GM19025 (cell line): ENCODE measurements around the gene KIF4B.

Experiments
- ATAC-seq: cut with Tn5 transposase; IDR thresholded peaks from one replicate; pipeline ENCODE4 v1.9.1; 2021; ENCODE audit warnings: mild to moderate bottlenecking, low read depth, moderate library complexity; ENCODE audit not compliant: unreplicated experiment

The KIF4B gene

DNA sequence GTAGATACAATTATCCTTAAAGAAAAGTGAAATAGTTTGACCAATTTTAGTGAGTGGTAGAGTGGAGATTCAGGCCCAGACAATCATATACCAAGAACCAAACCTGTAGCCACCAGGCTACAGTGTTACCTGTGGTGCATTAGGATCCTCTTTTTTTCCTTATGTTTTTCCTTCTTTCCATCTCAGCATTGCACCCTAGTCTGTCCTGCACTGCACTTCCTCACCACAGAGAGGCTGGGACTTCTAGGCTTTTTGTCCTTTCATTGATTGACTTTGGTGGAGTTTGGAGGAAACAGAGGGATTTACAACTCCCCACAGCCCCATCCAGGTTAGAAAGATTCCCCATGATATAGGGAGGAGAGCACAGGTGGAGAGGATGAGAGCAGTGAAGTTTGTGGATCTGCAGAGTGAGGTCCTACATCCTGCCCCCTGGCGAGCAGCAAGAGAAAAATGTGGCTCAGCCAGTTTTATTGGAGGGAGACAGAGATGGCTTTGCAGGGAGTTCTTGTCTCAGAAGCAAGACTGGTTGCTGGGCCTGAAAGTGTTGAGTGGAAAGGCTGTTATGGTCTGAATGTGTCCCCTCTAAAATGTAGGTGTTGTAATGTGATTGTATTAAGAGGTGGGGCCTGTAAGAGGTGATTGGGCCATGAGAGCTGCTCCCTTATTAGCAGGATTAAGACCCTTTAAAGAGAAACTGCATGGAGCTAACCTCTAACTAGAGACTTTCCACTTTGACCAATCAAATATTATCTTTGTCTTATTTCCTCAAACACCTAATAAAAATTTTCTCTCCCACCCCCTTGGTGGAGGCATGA lies 36.2 kb downstream of the KIF4B start:
- no peak for ATAC-seq

DNA sequence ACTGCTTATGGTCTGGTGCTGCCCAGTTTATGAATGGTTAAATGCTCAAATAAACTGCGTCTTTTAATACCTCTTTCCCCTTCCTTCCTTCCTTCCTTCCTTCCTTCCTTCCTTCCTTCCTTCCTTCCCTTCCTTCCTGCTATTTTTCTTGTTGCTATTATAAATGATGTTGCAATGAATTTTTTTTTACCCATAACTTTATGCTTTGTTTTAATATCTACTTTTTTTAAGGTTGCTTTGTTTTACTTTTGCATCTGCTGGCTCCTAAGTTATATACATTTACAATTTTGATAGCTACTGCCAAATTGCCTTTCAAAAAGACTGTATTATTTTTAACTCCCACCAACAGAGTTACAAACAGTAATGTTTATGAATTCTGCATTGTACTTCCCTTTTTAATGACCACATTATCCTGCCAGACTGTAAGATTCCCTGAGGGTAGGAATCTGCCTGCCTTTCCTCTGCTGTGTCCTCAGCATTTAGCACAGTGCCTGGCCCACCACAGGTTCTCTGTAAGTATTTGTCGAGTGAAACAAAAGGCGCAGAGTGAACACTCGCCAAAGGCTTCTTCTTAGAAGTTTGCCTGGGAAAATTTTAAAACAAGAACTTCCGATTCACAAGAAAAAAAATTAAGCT lies 36.9 kb downstream of the KIF4B start:
- ATAC-seq = no peak

DNA sequence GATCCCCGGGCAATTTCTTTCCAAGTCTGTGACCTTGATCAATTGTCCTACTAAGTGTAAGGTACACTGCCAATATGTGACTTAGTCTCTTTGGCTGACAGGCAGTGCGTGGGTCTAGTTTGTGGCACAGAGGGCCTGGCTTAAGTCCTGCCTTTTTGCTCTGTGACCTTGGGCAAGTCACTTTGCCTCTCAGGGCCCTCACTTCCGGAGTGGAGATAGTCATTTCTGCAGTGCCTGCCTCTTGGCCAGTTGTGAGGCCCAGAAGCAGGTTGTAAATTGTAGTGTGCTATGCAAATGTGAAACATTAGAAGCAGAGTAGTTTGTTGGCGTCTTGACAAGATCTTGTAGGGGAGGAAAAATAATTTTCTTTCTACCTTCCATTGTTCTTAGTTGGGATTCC lies 39.0 kb downstream of the KIF4B start:
- no peak for ATAC-seq

DNA sequence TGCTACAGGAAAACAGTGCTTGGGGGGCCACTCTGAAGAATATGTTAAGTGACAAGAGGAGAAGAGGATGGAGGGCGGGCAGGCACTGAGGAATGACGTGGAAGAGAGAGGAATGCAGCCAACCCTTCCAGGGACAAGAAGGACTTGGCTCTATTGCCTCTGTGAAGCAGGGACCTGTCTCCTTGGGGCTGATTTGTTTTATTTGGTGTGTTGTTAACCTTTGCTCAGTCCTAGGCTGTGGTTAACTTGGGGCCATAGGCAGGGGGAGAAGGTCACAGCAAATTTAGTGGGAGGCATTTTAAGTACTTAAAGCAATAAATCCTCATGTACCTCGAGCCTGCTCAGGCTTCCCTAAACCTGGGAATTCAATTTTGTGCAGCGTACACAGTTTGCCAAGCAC lies 39.9 kb downstream of the KIF4B start:
- ATAC-seq = no peak

DNA sequence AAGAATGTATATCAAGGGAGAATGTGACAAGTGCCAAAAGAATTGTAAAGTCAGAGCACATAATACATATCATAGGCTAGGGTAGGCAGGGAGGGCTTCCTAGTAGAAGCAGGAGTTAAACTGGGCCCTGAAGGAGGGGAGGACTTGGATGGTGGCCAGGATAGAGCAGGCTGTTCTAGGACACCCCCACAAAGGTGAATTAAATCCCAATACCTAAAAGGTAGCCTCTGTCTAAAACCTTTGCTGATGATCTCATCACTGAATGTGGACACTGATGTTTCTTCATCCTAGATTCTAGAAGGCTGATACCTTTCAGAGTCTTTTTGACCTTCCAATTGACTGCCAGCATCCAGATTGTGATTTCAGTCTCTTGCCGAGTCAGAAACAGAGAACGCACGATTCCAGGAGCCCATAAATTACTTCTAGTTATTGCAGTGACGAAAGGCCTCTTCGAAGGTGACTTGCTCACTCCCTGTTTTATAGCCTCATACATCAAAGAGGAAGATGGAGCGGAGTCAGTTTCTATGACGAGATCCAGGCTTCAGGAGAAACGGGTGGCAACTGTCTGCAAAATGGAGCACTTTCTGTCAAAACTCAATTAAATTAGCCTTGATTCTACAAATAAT lies 43.2 kb downstream of the KIF4B start:
- ATAC-seq = no peak

DNA sequence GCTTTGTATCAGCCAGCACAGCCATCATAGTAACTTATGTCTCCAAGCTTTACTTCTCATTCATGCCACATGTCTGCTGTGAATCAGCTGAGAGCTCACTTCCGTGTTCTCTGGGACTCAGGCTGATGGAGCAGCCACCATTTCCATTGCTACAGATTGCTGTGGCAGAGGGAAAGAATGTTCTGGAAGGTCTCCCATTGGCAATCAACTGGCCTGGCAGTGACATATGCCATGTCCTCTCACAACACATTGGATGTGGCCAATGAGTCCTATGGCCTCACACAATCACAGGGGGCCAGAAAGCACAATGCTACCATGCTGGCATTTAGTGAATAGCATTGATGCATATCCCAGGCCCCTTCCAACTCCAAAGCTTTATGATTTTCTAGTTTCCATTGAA lies 44.1 kb downstream of the KIF4B start:
- no peak for ATAC-seq

DNA sequence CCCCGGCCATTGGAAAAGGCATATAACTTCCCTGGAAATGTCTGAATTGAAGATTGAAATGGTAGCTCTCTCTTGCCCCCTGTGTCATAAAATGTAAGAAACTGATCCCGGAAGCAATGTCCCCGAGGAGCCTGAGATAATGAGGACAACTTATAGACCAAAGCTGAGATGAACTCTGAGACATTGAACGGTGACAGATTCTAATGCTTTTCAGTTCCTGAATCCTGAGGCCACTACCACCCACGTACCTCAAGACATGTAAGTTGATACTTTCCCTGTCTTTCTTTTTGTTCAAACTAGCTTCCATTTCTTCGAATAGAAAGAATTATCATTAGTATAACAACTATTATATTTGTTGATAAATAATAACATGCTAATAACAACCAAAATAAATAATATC lies 51.0 kb downstream of the KIF4B start:
- ATAC-seq = no peak

DNA sequence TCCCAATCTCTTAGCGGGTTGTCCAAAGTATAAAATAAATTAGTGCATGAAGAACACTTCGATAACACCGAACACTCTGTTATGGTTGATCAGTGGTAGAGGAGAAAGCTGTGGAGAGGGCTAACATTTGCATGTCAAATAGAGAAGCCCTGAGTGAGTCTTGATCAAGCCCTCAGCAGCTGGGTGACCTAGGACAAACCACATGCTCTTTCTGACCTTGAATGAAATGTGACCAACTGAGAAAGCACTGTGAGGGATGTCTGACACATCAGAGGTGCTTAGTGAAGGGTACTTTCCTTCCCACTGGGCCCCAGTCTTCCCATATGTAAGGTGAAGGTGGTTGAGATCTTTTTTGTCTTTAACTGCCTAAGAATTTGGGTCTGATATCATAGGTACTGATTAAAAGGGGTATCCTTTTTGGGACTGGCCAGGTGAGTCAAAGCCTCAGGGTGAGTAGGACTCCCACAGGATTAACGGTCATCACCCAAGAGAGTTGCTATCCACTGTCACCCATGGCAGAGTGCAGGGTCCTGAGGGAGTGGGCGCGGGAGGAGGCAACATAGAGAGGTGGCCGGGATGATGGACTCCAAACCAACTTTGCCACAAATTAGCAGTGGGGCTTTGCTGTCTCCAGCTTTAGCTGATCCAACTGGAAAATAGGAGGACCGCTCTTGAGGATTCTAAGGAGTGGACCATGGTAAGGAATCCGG lies 53.5 kb downstream of the KIF4B start:
- ATAC-seq = no peak
